Loucy (cell line): Measurements from ENCODE around the gene OR2T29.

Experiments used
- H2AFZ ChIP-seq: fragments of 200-600 bp; sonication (generic); 2 replicates; pipeline ENCODE4 v1.6.0; 2016; ENCODE audit warnings: antibody characterized with exemption, mild to moderate bottlenecking, low read length, moderate library complexity
- H3F3A ChIP-seq: fragments of 200-600 bp; 2 replicates; pipeline ENCODE4 v1.6.0; 2016; ENCODE audit warnings: antibody characterized with exemption, low read depth, mild to moderate bottlenecking
- H3K27me3 ChIP-seq: fragments of 200-600 bp; sonication (generic); 2 replicates; pipeline ENCODE4 v1.6.1; 2014; ENCODE audit warnings: low read length, mild to moderate bottlenecking; ENCODE audit not compliant: insufficient read depth, poor library complexity, severe bottlenecking
- H3K36me3 ChIP-seq: fragments of 200-600 bp; sonication (generic); 2 replicates; pipeline ENCODE4 v1.6.1; 2016; ENCODE audit warnings: low read length; ENCODE audit not compliant: insufficient read depth
- H3K4me1 ChIP-seq: fragments of 200-600 bp; sonication (generic); 2 replicates; pipeline ENCODE4 v1.5.1; 2014; ENCODE audit warnings: low read length, mild to moderate bottlenecking; ENCODE audit not compliant: insufficient read depth, poor library complexity, severe bottlenecking
- H3K4me2 ChIP-seq: fragments of 200-600 bp; sonication (generic); 2 replicates; pipeline ENCODE4 v1.6.0; 2014; ENCODE audit warnings: antibody characterized with exemption, low read length, low read depth, mild to moderate bottlenecking; ENCODE audit not compliant: poor library complexity, severe bottlenecking
- H3K4me3 ChIP-seq: fragments of 200-600 bp; sonication (generic); 2 replicates; pipeline ENCODE4 v1.5.1; 2014; ENCODE audit warnings: low read length, mild to moderate bottlenecking, mixed read lengths; ENCODE audit not compliant: poor library complexity, severe bottlenecking
- H3K79me2 ChIP-seq: fragments of 200-600 bp; sonication (generic); 2 replicates; pipeline ENCODE4 v1.6.1; 2014; ENCODE audit warnings: low read length; ENCODE audit not compliant: insufficient read depth
- H3K9ac ChIP-seq: fragments of 200-600 bp; sonication (generic); 2 replicates; pipeline ENCODE4 v1.6.0; 2014; ENCODE audit warnings: mild to moderate bottlenecking, low read depth, low read length, moderate library complexity; ENCODE audit not compliant: poor library complexity, severe bottlenecking
- H3K9me2 ChIP-seq: fragments of 200-600 bp; sonication (generic); replicated peaks from 2 replicates; pipeline ENCODE4 v1.6.1; 2016; ENCODE audit warnings: low read depth, low read length, mixed read lengths
- H3K9me3 ChIP-seq: fragments of 200-600 bp; sonication (generic); 2 replicates; pipeline ENCODE4 v1.6.1; 2014; ENCODE audit warnings: mild to moderate bottlenecking, antibody characterized with exemption, low read length, low read depth; ENCODE audit not compliant: insufficient read depth
- H4K20me1 ChIP-seq: fragments of 200-600 bp; sonication (generic); 2 replicates; pipeline ENCODE4 v1.6.0; 2014; ENCODE audit warnings: antibody characterized with exemption, low read length, mild to moderate bottlenecking; ENCODE audit not compliant: insufficient read depth, poor library complexity, severe bottlenecking
- EZH2phosphoT487 ChIP-seq: fragments of 200-600 bp; IDR thresholded peaks from 2 replicates; pipeline ENCODE4 v1.6.1; 2018; ENCODE audit warnings: antibody characterized with exemption, mild to moderate bottlenecking, moderate library complexity, borderline replicate concordance
- TF ChIP-seq, protein P1 (sequence below): fragments of 200-600 bp; sonication (generic); conservative IDR thresholded peaks from 2 replicates; pipeline ENCODE4 v1.5.1; 2014; ENCODE audit warnings: mild to moderate bottlenecking, antibody characterized with exemption, low read length

OR2T29 gene

DNA sequence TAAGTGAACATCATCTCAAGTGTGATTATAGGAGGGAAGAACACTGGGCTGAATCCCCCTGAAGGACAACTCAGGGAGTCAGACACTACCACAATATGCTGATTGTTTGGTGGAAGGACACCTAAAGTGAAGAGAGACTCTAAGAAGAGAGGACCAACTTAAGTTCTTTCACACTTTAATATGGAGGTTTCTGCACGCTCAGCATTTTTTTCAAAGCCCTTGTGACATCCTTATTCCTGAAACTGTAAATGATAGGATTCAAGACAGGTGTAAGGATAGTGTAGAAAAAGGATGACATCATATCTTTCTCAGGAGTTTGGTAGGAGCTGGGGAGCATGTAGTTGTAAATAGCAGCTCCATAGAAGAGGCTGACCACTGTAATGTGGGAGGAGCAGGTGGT lies 30.1 kb upstream of the OR2T29 start:
- TF ChIP-seq, protein P1, sequence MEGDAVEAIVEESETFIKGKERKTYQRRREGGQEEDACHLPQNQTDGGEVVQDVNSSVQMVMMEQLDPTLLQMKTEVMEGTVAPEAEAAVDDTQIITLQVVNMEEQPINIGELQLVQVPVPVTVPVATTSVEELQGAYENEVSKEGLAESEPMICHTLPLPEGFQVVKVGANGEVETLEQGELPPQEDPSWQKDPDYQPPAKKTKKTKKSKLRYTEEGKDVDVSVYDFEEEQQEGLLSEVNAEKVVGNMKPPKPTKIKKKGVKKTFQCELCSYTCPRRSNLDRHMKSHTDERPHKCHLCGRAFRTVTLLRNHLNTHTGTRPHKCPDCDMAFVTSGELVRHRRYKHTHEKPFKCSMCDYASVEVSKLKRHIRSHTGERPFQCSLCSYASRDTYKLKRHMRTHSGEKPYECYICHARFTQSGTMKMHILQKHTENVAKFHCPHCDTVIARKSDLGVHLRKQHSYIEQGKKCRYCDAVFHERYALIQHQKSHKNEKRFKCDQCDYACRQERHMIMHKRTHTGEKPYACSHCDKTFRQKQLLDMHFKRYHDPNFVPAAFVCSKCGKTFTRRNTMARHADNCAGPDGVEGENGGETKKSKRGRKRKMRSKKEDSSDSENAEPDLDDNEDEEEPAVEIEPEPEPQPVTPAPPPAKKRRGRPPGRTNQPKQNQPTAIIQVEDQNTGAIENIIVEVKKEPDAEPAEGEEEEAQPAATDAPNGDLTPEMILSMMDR = no peak
- no peak for TF ChIP-seq EZH2phosphoT487
- Histone ChIP-seq H3K9me3 (no peaks in the 10 kb centered on the region; the same call in 1 of the 2 replicates), H3K4me2 (no peak overlapping the region), H3K27me3 (no peaks in the 10 kb centered on the region), H3F3A (no peaks in the 10 kb centered on the region), H3K36me3 (no peaks in the 10 kb centered on the region), H3K79me2 (no peaks in the 10 kb centered on the region), H4K20me1 (no peaks in the 10 kb centered on the region), H3K9me2 (0 out of 2 replicates have a peak, but pooled peaks cover 5% of the 10 kb centered on the region), H3K4me1 (no peaks in the 10 kb centered on the region), H3K9ac (no peak overlapping the region), H2AFZ (no peak overlapping the region), H3K4me3 (no peak overlapping the region)

DNA sequence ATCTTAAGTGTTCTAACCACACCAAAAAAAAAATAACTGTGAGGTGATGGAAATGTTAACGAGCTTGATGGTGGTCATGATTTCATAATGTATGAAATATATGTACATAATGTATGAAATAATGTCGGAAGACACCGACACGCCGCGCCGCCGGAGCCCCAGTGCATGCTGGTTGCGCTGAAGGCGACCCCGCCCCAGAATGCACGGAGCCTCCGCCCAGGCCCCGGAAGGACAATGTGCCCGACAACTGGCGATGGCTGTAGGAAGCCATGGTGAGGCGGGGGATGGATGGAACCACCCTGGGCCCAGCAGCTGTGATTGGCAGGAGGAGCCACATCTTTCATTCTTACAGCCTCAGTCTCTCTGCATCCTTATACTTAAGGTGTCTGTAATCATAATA lies 27.5 kb upstream of the OR2T29 start:
- Histone ChIP-seq H3K27me3 (no peaks in the 10 kb centered on the region), H3K4me2 (no peak overlapping the region), H2AFZ (no peak overlapping the region), H3K4me1 (no peaks in the 10 kb centered on the region), H3K9me3 (no peaks in the 10 kb centered on the region), H3K9ac (no peak overlapping the region), H3K36me3 (no peaks in the 10 kb centered on the region), H4K20me1 (no peaks in the 10 kb centered on the region), H3K9me2 (0 out of 2 replicates have a peak, but pooled peaks cover 5% of the 10 kb centered on the region), H3K79me2 (no peaks in the 10 kb centered on the region), H3K4me3 (no peak overlapping the region), H3F3A (no peaks in the 10 kb centered on the region)
- TF ChIP-seq, protein P1 = no peak
- no peak for TF ChIP-seq EZH2phosphoT487

DNA sequence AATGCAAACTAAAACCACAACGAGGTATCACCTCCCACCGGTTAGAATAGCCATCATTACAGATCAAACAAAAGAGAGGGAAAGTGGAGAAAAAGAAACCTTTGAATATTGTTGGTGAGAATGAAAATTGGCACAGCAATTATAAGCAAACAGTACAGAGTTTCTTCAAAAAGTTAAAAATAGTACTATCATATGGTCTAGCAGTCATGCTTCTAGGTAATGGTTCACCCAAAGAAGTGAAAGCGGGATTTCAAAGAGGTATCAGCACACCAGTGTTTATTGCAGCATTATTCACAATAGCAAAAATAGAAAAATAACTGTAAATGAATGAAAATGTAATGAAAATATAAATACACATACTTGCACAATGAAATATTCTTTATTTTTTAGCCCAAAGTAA lies 26.8 kb upstream of the OR2T29 start:
- no peaks in the 10 kb centered on the region for H3K27me3 ChIP-seq
- H3F3A ChIP-seq = no peaks in the 10 kb centered on the region
- H3K4me2 ChIP-seq = no peak overlapping the region
- H3K79me2 ChIP-seq = no peaks in the 10 kb centered on the region
- H4K20me1 ChIP-seq = no peaks in the 10 kb centered on the region
- H3K4me1 ChIP-seq = no peaks in the 10 kb centered on the region
- 0 out of 2 replicates have a peak, but pooled peaks cover 5% of the 10 kb centered on the region for H3K9me2 ChIP-seq
- no peaks in the 10 kb centered on the region for H3K36me3 ChIP-seq
- H3K9me3 ChIP-seq = no peaks in the 10 kb centered on the region
- H3K4me3 ChIP-seq = no peak overlapping the region
- TF ChIP-seq, protein P1 = no peak
- no peak for TF ChIP-seq EZH2phosphoT487
- H3K9ac ChIP-seq = no peak overlapping the region
- H2AFZ ChIP-seq = no peak overlapping the region
